Activated naive CD8-positive, alpha-beta T cell (primary cell): ENCODE measurements around the gene SH3D21.

ENCODE experiments used
- H3K27ac Mint-ChIP-seq: one replicate; pipeline ENCODE4 v1.8.0; 2021; ENCODE audit warnings: mixed read lengths
- H3K27me3 Mint-ChIP-seq: one replicate; pipeline ENCODE4 v1.8.0; 2021; ENCODE audit warnings: mixed read lengths
- H3K36me3 Mint-ChIP-seq: one replicate; pipeline ENCODE4 v1.8.0; 2021; ENCODE audit warnings: mixed read lengths
- H3K4me1 Mint-ChIP-seq: one replicate; pipeline ENCODE4 v1.8.0; 2021; ENCODE audit warnings: low read depth, mixed read lengths
- H3K4me3 Mint-ChIP-seq: one replicate; pipeline ENCODE4 v1.8.0; 2021; ENCODE audit warnings: mild to moderate bottlenecking, mixed read lengths
- H3K9me3 Mint-ChIP-seq: one replicate; pipeline ENCODE4 v1.8.0; 2021; ENCODE audit warnings: low read depth, mixed read lengths

The SH3D21 gene

GRCh38 chr1:36339215-36339614 is 33.0 kb downstream of the SH3D21 start:
- Mint-ChIP-seq H3K4me1 (peaks cover 7% of the 10 kb centered on the region), H3K36me3 (no peaks in the 10 kb centered on the region), H3K27ac (no peak overlapping the region), H3K9me3 (no peaks in the 10 kb centered on the region), H3K4me3 (no peak overlapping the region), H3K27me3 (no peaks in the 10 kb centered on the region)

DNA sequence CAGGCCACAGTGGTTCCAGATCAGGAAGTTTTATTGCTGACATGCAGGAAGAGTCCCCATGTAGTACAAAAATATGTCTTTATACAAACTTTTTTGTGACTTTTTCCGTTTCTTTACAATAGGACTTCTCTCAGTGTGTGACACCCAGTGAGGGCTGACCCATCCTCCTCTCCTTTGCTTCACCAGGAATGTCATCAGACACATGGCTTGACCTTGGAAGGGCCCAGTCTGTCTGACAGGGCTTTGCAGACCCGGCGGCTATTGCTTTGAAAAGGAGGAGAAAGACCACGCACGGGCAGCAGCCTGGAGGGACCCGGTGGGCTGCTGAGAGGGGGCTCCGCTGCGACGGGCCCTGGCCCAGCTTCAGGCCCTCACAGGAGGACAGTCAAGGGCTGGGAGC is 33.4 kb downstream of the SH3D21 start:
- Mint-ChIP-seq H3K36me3 (no peaks in the 10 kb centered on the region), H3K4me3 (no peak overlapping the region), H3K4me1 (peaks cover 7% of the 10 kb centered on the region), H3K9me3 (no peaks in the 10 kb centered on the region), H3K27me3 (no peaks in the 10 kb centered on the region), H3K27ac (no peak overlapping the region)

DNA sequence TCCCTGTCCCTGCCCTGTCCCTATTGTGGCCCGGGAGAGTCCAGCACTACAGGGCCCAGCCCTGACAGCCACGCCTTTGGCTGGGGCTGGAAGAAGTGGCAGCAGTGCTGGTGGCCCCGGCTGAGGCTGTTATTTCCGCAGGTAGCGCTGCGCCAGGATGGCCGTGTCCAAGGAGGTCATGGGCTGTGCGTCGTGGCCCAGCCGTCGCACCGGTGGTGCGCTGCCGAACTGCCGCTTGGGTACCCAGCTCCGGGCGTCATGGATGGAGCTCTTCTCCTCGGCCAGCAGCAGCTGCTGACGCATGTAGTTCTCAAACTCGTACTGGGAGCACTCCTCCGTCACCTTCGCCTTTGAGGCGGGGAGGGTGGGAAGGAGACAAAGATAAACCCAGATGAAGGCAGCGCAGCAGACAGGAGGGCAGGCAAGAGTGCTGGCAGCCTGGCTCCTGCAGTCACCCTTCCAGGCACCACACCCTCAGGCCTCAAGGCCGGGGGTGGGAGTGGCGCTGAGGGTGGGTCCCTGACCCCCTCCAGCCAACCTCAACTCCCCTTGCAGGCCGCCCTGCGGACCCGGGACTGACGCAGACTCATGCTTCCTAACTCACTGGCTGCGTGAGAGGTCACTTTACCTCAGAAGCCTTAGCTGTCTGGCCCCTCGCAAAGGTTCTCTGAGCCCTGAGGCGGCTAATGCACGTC is 35.6 kb downstream of the SH3D21 start:
- H3K27me3 Mint-ChIP-seq: no peaks in the 10 kb centered on the region
- H3K36me3 Mint-ChIP-seq: no peaks in the 10 kb centered on the region
- H3K4me1 Mint-ChIP-seq: peaks cover 7% of the 10 kb centered on the region
- H3K9me3 Mint-ChIP-seq: no peaks in the 10 kb centered on the region
- H3K27ac Mint-ChIP-seq: no peak overlapping the region
- H3K4me3 Mint-ChIP-seq: no peak overlapping the region

- H3K9me3 Mint-ChIP-seq: no peaks in the 10 kb centered on the region
- peaks cover 7% of the 10 kb centered on the region for H3K4me1 Mint-ChIP-seq
- H3K4me3 Mint-ChIP-seq: no peak overlapping the region
- H3K27ac Mint-ChIP-seq: no peak overlapping the region
- H3K27me3 Mint-ChIP-seq: no peaks in the 10 kb centered on the region
- no peaks in the 10 kb centered on the region for H3K36me3 Mint-ChIP-seq
Observed at GRCh38 chr1:36342426-36343185, 36.4 kb downstream of the SH3D21 start.

GRCh38 chr1:36343651-36344394 is 37.7 kb downstream of the SH3D21 start:
- H3K27ac Mint-ChIP-seq: no peak overlapping the region
- H3K4me1 Mint-ChIP-seq: peaks cover 7% of the 10 kb centered on the region
- no peaks in the 10 kb centered on the region for H3K27me3 Mint-ChIP-seq
- no peaks in the 10 kb centered on the region for H3K36me3 Mint-ChIP-seq
- no peak overlapping the region for H3K4me3 Mint-ChIP-seq
- H3K9me3 Mint-ChIP-seq: no peaks in the 10 kb centered on the region

DNA sequence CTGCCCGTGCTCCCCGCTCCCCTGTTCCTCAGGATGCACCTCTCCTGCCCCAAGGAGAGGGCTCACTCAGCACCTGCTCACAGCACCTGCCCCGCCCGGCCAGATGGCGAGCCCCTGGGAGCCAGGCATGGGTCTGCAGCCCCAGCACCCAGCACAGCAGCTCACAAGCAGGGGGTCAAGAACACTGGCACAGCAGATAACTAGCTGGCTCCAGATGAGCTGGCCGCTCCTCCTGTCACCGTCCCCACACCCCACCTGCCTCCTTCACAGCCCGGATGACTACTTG is 38.2 kb downstream of the SH3D21 start:
- Mint-ChIP-seq H3K36me3 (no peaks in the 10 kb centered on the region), H3K27ac (no peak overlapping the region)

GRCh38 chr1:36345353-36345752 is 39.2 kb downstream of the SH3D21 start:
- H3K4me3 Mint-ChIP-seq: no peak overlapping the region
- H3K36me3 Mint-ChIP-seq: no peaks in the 10 kb centered on the region
- H3K27ac Mint-ChIP-seq: no peak overlapping the region
- H3K9me3 Mint-ChIP-seq: no peaks in the 10 kb centered on the region
- no peaks in the 10 kb centered on the region for H3K27me3 Mint-ChIP-seq
- peaks cover 7% of the 10 kb centered on the region for H3K4me1 Mint-ChIP-seq

More for the DNA sequence above, 38.2 kb downstream of the SH3D21 start:
- peaks cover 6% of the 10 kb centered on the region for H3K4me1 Mint-ChIP-seq
- no peak overlapping the region for H3K4me3 Mint-ChIP-seq
- no peaks in the 10 kb centered on the region for H3K27me3 Mint-ChIP-seq
- H3K9me3 Mint-ChIP-seq: no peaks in the 10 kb centered on the region

DNA sequence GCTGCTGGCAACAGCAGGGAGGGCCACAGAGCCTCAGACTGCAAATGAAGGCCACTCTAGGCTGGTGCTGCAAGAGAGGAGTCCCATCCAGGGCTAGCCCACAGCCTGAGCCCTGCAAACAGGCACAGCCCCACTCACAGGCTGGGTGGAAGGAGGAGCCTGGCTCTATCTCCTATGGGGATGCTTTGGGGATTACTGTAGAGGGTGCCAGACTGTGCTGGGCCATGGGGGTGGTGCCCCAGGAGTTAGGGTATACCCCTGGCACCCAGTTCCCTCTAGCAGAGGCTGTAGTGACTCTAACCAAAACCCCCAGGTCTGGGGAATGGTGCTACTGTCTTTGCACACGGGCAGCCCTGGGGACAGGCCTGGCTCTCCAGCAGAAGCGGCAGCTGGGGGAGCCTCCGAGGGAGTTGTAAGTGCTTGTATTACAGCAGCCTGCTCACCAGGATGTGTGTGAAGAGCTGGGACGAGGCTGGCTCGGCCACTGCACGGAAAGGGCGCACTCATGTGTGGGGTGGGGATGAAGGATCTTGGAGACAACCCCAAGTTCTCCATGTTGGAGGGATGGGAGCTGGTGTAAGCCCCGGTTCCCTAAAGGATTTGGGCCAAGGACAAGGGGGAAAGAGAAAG is 40.7 kb downstream of the SH3D21 start:
- Mint-ChIP-seq H3K27me3 (no peaks in the 10 kb centered on the region), H3K4me3 (no peak overlapping the region), H3K27ac (no peak overlapping the region), H3K4me1 (peaks cover 20% of the 10 kb centered on the region), H3K36me3 (no peaks in the 10 kb centered on the region), H3K9me3 (no peaks in the 10 kb centered on the region)

GRCh38 chr1:36349241-36349671 is 43.1 kb downstream of the SH3D21 start:
- H3K36me3 Mint-ChIP-seq: peaks cover 3% of the 10 kb centered on the region
- H3K4me3 Mint-ChIP-seq: no peak overlapping the region
- no peaks in the 10 kb centered on the region for H3K9me3 Mint-ChIP-seq
- peaks cover 24% of the 10 kb centered on the region for H3K4me1 Mint-ChIP-seq
- no peaks in the 10 kb centered on the region for H3K27me3 Mint-ChIP-seq
- no peak overlapping the region for H3K27ac Mint-ChIP-seq

DNA sequence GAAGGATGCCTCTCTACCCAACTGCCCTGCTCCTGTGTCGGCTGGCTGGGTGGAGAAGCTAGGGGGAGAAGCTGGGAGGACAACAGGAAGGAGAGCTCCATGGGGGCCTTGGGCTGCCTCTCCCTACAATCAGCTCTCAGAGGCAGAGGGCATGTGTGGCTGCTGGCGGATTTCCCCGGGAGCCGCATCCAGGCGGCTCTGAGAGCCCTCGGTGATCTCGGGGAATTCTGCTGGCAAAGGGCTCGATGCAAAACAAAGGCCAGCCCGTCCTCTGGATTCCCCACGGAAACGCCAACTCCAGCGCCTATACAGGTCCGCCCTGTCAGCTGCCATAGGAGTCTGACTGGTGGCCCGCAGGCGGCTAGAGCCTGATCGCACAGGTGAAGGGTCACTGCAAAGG is 43.7 kb downstream of the SH3D21 start:
- no peaks in the 10 kb centered on the region for H3K9me3 Mint-ChIP-seq
- no peak overlapping the region for H3K4me3 Mint-ChIP-seq
- H3K27ac Mint-ChIP-seq: peak overlapping the region; percentile 72
- no peaks in the 10 kb centered on the region for H3K27me3 Mint-ChIP-seq
- peaks cover 24% of the 10 kb centered on the region for H3K4me1 Mint-ChIP-seq
- H3K36me3 Mint-ChIP-seq: peaks cover 4% of the 10 kb centered on the region

- no peaks in the 10 kb centered on the region for H3K27me3 Mint-ChIP-seq
- H3K4me1 Mint-ChIP-seq: peaks cover 24% of the 10 kb centered on the region
- peak overlapping the region; percentile 38 for H3K4me3 Mint-ChIP-seq
- H3K36me3 Mint-ChIP-seq: peaks cover 6% of the 10 kb centered on the region
- H3K9me3 Mint-ChIP-seq: no peaks in the 10 kb centered on the region
- peak overlapping the region; percentile 72 for H3K27ac Mint-ChIP-seq
Observed at GRCh38 chr1:36350659-36351226, 44.6 kb downstream of the SH3D21 start.

GRCh38 chr1:36351227-36351977 is 45.2 kb downstream of the SH3D21 start:
- H3K27ac Mint-ChIP-seq: peak overlapping the region; percentile 72
- no peaks in the 10 kb centered on the region for H3K9me3 Mint-ChIP-seq
- peak overlapping the region; percentile 38 for H3K4me3 Mint-ChIP-seq
- H3K4me1 Mint-ChIP-seq: peaks cover 24% of the 10 kb centered on the region
- H3K36me3 Mint-ChIP-seq: peaks cover 8% of the 10 kb centered on the region
- no peaks in the 10 kb centered on the region for H3K27me3 Mint-ChIP-seq

GRCh38 chr1:36352125-36352909 is 46.1 kb downstream of the SH3D21 start:
- Mint-ChIP-seq H3K4me1 (peaks cover 24% of the 10 kb centered on the region), H3K4me3 (no peak overlapping the region), H3K27ac (no peak overlapping the region), H3K9me3 (no peaks in the 10 kb centered on the region), H3K36me3 (peaks cover 8% of the 10 kb centered on the region), H3K27me3 (no peaks in the 10 kb centered on the region)
